ENCODE measurements around the gene YEATS2.
"Not testable (repeated sequence)": the region's sequence is repeated elsewhere in the genome, so short reads cannot be mapped to it uniquely, and the experiment has no call there.

Gene YEATS2

DNA sequence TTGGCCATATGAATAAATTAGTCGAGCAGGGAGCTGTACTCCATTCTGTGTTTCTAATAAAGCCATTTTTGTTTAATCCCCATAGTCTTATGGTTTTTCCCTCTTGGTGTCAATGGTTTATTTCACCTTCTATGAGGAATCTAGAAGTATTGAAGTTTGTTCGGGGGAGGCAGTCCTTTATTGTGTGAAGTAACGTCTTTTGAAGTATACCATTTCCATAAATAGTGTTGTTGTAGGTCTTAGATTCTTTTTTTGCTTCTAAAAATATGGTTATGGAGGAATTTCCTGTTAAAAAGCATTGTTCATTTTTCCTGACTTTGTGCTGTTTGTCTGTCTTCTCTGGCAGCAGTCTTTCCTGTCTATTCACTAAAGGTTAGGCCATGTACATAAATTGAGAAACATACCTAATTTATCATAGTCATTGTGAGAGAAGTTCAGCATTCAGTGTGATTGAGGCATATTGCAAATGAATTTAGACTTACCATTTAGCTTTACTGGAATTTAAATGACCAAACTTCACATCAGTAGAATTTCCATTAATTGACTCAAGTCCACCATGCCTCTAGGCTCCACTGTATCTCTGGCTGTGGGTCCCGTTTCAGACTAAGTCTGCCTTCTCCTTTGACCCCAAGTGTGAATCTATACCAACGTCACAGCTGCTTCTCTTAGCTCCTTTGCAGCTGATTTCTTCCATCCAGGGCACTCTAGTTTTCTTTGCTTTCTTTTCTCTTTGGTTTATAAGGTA, 37.3 kb downstream of the YEATS2 start:
- H3K27ac ChIP-seq (ENCODE audit: low read length), result no peak overlapping the region
- no peaks in the 10 kb centered on the region for H3K27me3 ChIP-seq (ENCODE audit: low read depth, low read length)
- H3K4me1 ChIP-seq (ENCODE audit: low read length), result no peaks in the 10 kb centered on the region
- H4K20me1 ChIP-seq (ENCODE audit: insufficient read depth, low read length), result peaks cover 6% of the 10 kb centered on the region; the same call in 1 of the 2 replicates
- H3K9ac ChIP-seq (ENCODE audit: low read length), result no peak overlapping the region
- H3K4me3 ChIP-seq (ENCODE audit: low read length), result no peak overlapping the region
- no peak overlapping the region for H2AFZ ChIP-seq (ENCODE audit: low read depth, low read length)
- peaks cover 12% of the 10 kb centered on the region; the same call in 1 of the 2 replicates for H3K79me2 ChIP-seq (ENCODE audit: low read length)
- TF ChIP-seq, protein P1, sequence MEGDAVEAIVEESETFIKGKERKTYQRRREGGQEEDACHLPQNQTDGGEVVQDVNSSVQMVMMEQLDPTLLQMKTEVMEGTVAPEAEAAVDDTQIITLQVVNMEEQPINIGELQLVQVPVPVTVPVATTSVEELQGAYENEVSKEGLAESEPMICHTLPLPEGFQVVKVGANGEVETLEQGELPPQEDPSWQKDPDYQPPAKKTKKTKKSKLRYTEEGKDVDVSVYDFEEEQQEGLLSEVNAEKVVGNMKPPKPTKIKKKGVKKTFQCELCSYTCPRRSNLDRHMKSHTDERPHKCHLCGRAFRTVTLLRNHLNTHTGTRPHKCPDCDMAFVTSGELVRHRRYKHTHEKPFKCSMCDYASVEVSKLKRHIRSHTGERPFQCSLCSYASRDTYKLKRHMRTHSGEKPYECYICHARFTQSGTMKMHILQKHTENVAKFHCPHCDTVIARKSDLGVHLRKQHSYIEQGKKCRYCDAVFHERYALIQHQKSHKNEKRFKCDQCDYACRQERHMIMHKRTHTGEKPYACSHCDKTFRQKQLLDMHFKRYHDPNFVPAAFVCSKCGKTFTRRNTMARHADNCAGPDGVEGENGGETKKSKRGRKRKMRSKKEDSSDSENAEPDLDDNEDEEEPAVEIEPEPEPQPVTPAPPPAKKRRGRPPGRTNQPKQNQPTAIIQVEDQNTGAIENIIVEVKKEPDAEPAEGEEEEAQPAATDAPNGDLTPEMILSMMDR (IDR thresholded peaks at IDR 0.05; ENCODE audit: low read depth, low read length), result no peak
- no peak for TF ChIP-seq EZH2phosphoT487 (IDR thresholded peaks at IDR 0.05; ENCODE audit: low read depth)
- H3K4me2 ChIP-seq (ENCODE audit: low read length), result no peak overlapping the region
- no peaks in the 10 kb centered on the region for H3K9me3 ChIP-seq (ENCODE audit: insufficient read depth, low read length)
- peaks cover 62% of the 10 kb centered on the region for H3K36me3 ChIP-seq (replicated peaks; ENCODE audit: low read depth, low read length)

DNA sequence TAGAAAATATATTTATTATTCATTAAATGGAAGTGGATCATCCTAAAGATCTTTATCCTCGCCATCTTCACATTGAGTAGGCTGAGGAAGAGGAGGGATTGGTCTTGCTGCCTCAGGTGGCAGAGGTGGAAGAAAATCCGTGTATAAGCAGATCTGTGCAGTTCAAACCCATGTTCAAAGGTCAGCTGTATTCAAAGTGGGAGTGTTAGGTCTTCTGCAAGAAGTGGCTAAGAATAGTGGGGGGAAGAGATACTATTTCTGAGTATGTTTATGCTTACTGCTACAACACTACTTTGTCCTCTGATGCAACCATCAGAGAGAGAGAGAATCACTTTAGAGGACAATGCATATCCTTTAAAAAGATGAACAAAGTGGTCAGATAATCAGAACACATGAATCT, 39.5 kb downstream of the YEATS2 start:
- H3K4me2 ChIP-seq (ENCODE audit: low read length), result no peak overlapping the region
- H3K9ac ChIP-seq (ENCODE audit: low read length), result no peak overlapping the region
- H3K27ac ChIP-seq (ENCODE audit: low read length), result no peak overlapping the region
- no peak overlapping the region for H3K4me3 ChIP-seq (ENCODE audit: low read length)
- no peaks in the 10 kb centered on the region for H3K27me3 ChIP-seq (ENCODE audit: low read depth, low read length)
- H3K9me3 ChIP-seq (ENCODE audit: insufficient read depth, low read length), result no peaks in the 10 kb centered on the region
- peaks cover 51% of the 10 kb centered on the region for H3K36me3 ChIP-seq (replicated peaks; ENCODE audit: low read depth, low read length)
- no peaks in the 10 kb centered on the region for H3K4me1 ChIP-seq (ENCODE audit: low read length)
- H4K20me1 ChIP-seq (ENCODE audit: insufficient read depth, low read length), result peaks cover 6% of the 10 kb centered on the region; the same call in 1 of the 2 replicates
- H2AFZ ChIP-seq (ENCODE audit: low read depth, low read length), result no peak overlapping the region
- TF ChIP-seq, protein P1 (IDR thresholded peaks at IDR 0.05; ENCODE audit: low read depth, low read length), result no peak
- TF ChIP-seq EZH2phosphoT487 (IDR thresholded peaks at IDR 0.05; ENCODE audit: low read depth), result no peak
- H3K79me2 ChIP-seq (ENCODE audit: low read length), result peaks cover 7% of the 10 kb centered on the region; the same call in 1 of the 2 replicates

DNA sequence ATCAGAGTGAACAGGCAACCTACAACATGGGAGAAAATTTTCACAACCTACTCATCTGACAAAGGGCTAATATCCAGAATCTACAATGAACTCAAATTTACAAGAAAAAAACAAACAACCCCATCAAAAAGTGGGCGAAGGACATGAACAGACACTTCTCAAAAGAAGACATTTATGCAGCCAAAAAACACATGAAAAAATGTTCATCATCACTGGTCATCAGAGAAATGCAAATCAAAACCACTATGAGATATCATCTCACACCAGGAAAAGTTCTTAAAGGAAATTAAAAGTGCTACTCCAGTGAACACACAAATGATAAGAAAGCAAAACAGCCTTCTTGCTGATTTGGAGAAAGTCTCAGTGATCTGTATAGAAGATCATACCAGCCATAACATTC, 42.6 kb downstream of the YEATS2 start:
- not testable (repeated sequence) for H3K9me3 ChIP-seq (ENCODE audit: insufficient read depth, low read length); H2AFZ ChIP-seq (ENCODE audit: low read depth, low read length); H3K27ac ChIP-seq (ENCODE audit: low read length); H3K9ac ChIP-seq (ENCODE audit: low read length); H3K79me2 ChIP-seq (ENCODE audit: low read length); H4K20me1 ChIP-seq (ENCODE audit: insufficient read depth, low read length); H3K4me1 ChIP-seq (ENCODE audit: low read length); H3K4me3 ChIP-seq (ENCODE audit: low read length); H3K4me2 ChIP-seq (ENCODE audit: low read length); H3K27me3 ChIP-seq (ENCODE audit: low read depth, low read length)
- H3K36me3 ChIP-seq (replicated peaks; ENCODE audit: low read depth, low read length), result peaks cover 48% of the 10 kb centered on the region

DNA sequence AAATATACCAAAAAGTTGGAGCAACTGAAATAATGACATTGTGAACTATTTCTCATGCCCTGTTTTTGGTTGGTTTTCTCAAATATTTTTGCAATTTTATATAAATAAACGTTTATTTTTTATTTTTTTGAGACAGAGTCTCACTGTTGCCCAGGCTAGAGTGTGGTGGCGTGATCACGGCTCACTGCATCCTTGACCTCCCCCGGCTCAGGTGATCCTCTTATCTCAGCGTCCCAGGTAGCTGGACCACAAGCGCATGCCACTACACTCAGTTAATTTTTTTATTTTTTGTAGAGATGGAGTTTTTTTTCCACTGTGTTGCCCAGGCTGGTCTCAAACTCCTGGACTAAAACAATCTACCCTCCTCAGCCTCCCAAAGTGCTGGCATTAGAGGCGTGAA, 45.6 kb downstream of the YEATS2 start:
- Histone ChIP-seq H3K27me3 (ENCODE audit: low read depth, low read length) (no peaks in the 10 kb centered on the region), H4K20me1 (ENCODE audit: insufficient read depth, low read length) (no peaks in the 10 kb centered on the region), H2AFZ (ENCODE audit: low read depth, low read length) (no peak overlapping the region), H3K4me3 (ENCODE audit: low read length) (no peak overlapping the region), H3K4me2 (ENCODE audit: low read length) (no peak overlapping the region), H3K9me3 (ENCODE audit: insufficient read depth, low read length) (no peaks in the 10 kb centered on the region), H3K79me2 (ENCODE audit: low read length) (no peaks in the 10 kb centered on the region), H3K4me1 (ENCODE audit: low read length) (no peaks in the 10 kb centered on the region), H3K36me3 (replicated peaks; ENCODE audit: low read depth, low read length) (peaks cover 38% of the 10 kb centered on the region), H3K9ac (ENCODE audit: low read length) (no peak overlapping the region), H3K27ac (ENCODE audit: low read length) (no peak overlapping the region)
- TF ChIP-seq, protein P1 (IDR thresholded peaks at IDR 0.05; ENCODE audit: low read depth, low read length), result no peak
- no peak for TF ChIP-seq EZH2phosphoT487 (IDR thresholded peaks at IDR 0.05; ENCODE audit: low read depth)

Data from OCI-LY3 (cell line).